Measurements from ENCODE around the gene ATAD2B. TPM values are rescaled to one million over a fixed set of nuclear protein-coding genes. Genes with fewer than 3 reads are reported as not detected.

ATAD2B gene
- total and polyA plus RNA-seq, 4 donors = 2.3 to 16.2 (median 11.5) TPM

DNA sequence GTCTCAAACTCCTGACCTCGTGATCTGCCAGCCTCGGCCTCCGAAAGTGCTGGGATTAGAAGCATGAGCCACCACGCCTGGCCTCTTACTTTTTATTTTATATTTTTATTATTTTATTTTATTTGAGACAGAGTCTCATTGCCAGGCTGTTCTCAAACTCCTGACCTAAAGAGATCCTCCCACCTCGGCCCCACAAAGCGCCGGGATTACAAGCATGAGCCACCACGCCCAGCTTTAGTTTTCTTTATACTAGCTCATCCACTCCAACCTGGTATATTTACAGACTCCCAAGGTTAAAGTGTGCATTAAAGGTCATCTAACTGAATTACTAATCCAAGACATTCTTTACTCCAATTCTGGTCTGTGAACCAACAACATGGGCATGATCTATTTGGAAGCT is 26.8 kb downstream of the ATAD2B start:
- WGBS = 91% methylated on average over 8 of the region's 8 CpGs
- TF ChIP-seq FOXA1 (IDR thresholded peaks at IDR 0.05) = no peak
- TF ChIP-seq FOXA2 (IDR thresholded peaks at IDR 0.05) = no peak
- TF ChIP-seq JUND (IDR thresholded peaks at IDR 0.05) = no peak
- TF ChIP-seq, protein P1, sequence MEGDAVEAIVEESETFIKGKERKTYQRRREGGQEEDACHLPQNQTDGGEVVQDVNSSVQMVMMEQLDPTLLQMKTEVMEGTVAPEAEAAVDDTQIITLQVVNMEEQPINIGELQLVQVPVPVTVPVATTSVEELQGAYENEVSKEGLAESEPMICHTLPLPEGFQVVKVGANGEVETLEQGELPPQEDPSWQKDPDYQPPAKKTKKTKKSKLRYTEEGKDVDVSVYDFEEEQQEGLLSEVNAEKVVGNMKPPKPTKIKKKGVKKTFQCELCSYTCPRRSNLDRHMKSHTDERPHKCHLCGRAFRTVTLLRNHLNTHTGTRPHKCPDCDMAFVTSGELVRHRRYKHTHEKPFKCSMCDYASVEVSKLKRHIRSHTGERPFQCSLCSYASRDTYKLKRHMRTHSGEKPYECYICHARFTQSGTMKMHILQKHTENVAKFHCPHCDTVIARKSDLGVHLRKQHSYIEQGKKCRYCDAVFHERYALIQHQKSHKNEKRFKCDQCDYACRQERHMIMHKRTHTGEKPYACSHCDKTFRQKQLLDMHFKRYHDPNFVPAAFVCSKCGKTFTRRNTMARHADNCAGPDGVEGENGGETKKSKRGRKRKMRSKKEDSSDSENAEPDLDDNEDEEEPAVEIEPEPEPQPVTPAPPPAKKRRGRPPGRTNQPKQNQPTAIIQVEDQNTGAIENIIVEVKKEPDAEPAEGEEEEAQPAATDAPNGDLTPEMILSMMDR (IDR thresholded peaks at IDR 0.05; ENCODE audit: low read depth, low read length, missing input control) = no peak
- TF ChIP-seq, protein P2, sequence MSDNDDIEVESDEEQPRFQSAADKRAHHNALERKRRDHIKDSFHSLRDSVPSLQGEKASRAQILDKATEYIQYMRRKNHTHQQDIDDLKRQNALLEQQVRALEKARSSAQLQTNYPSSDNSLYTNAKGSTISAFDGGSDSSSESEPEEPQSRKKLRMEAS (IDR thresholded peaks at IDR 0.05) = no peak
- no peak for TF ChIP-seq EGR1 (IDR thresholded peaks at IDR 0.05; ENCODE audit: low read depth in 2 of 2)
- TF ChIP-seq SP1 (IDR thresholded peaks at IDR 0.05) = no peak
- Histone ChIP-seq H3K4me1 (ENCODE audit: control insufficient read depth in 4 of 4, insufficient read depth in 4 of 4, low read length in 3 of 4) (peaks cover 2 to 10% (median 4%) of the 10 kb centered on the region in 4 donors), H3K27me3 (ENCODE audit: control insufficient read depth in 4 of 4, insufficient read depth in 4 of 4, low read length in 3 of 4) (no peaks in the 10 kb centered on the region), H3K9ac (ENCODE audit: low read depth in 1 of 2, low read length in 2 of 2) (no peak overlapping the region), H3K27ac (ENCODE audit: low read depth in 1 of 2, low read length in 2 of 2) (no peak overlapping the region), H3K9me3 (ENCODE audit: control insufficient read depth in 4 of 4, low read length in 3 of 4) (no peaks in the 10 kb centered on the region), H3K4me3 (ENCODE audit: low read depth in 1 of 3, low read length in 3 of 3) (no peak overlapping the region), H3K36me3 (ENCODE audit: control insufficient read depth in 4 of 4, insufficient read depth in 3 of 4, low read depth in 1 of 4, low read length in 3 of 4) (no peaks in the 10 kb centered on the region)
- no peak for DNase-seq (ENCODE audit: low spot score)

GRCh38 chr2:23871206-23871605 is 55.7 kb downstream of the ATAD2B start:
- Histone ChIP-seq H3K27ac (ENCODE audit: low read depth in 1 of 2, low read length in 2 of 2) (no peak overlapping the region), H3K36me3 (ENCODE audit: control insufficient read depth in 4 of 4, insufficient read depth in 3 of 4, low read depth in 1 of 4, low read length in 3 of 4) (peaks cover 4 to 34% (median 25%) of the 10 kb centered on the region in 4 donors)
- 97% methylated on average over 7 of the region's 7 CpGs for WGBS

DNA sequence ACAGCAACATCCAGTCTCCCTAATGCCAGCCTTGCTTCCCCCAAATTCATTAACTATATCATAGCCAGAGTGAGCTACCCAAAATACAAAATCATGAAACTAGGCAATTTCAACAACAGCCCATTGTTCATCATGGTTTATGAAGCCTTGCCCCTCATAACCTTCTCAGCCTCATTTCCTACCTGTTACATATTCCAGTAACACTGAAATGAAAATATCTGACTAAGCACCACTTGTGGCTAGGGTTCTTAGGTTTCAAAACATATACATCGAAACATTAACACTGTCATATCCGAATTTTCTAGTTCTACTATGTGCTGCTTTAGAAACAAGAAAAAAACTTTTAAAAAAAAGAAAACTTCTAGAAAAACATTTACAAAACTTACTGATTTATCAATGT is 59.5 kb downstream of the ATAD2B start:
- H3K36me3 ChIP-seq (ENCODE audit: control insufficient read depth in 4 of 4, insufficient read depth in 3 of 4, low read depth in 1 of 4, low read length in 3 of 4) = peaks cover 9 to 27% (median 18%) of the 10 kb centered on the region in 4 donors
- no peaks in the 10 kb centered on the region for H3K4me1 ChIP-seq (ENCODE audit: control insufficient read depth in 4 of 4, insufficient read depth in 4 of 4, low read length in 3 of 4)
- TF ChIP-seq GABPA (IDR thresholded peaks at IDR 0.05 in 1 of 2, conservative IDR thresholded peaks at IDR 0.05 in 1 of 2) (no peak), JUND (IDR thresholded peaks at IDR 0.05) (no peak), HNF4G (IDR thresholded peaks at IDR 0.05) (no peak), SP1 (IDR thresholded peaks at IDR 0.05) (no peak), YY1 (IDR thresholded peaks at IDR 0.05) (no peak), FOXA2 (IDR thresholded peaks at IDR 0.05) (no peak), EGR1 (IDR thresholded peaks at IDR 0.05; ENCODE audit: low read depth in 2 of 2) (no peak)
- TF ChIP-seq, protein P2 (IDR thresholded peaks at IDR 0.05) = no peak
- H3K27ac ChIP-seq (ENCODE audit: low read depth in 1 of 2, low read length in 2 of 2) = no peak overlapping the region
- WGBS = 96% methylated on average over 2 of the region's 2 CpGs
- DNase-seq (ENCODE audit: low spot score) = no peak
- H3K9me3 ChIP-seq (ENCODE audit: control insufficient read depth in 4 of 4, low read length in 3 of 4) = no peaks in the 10 kb centered on the region
- H3K27me3 ChIP-seq (ENCODE audit: control insufficient read depth in 4 of 4, insufficient read depth in 4 of 4, low read length in 3 of 4) = no peaks in the 10 kb centered on the region
- H3K9ac ChIP-seq (ENCODE audit: low read depth in 1 of 2, low read length in 2 of 2) = no peak overlapping the region
- no peak overlapping the region for H3K4me3 ChIP-seq (ENCODE audit: low read depth in 1 of 3, low read length in 3 of 3)

More at GRCh38 chr2:23871206-23871605, 55.7 kb downstream of the ATAD2B start:
- DNase-seq (ENCODE audit: low spot score) = no peak
- Histone ChIP-seq H3K9me3 (ENCODE audit: control insufficient read depth in 4 of 4, low read length in 3 of 4) (no peaks in the 10 kb centered on the region), H3K27me3 (ENCODE audit: control insufficient read depth in 4 of 4, insufficient read depth in 4 of 4, low read length in 3 of 4) (no peaks in the 10 kb centered on the region), H3K9ac (ENCODE audit: low read depth in 1 of 2, low read length in 2 of 2) (no peak overlapping the region), H3K4me3 (ENCODE audit: low read depth in 1 of 3, low read length in 3 of 3) (no peak overlapping the region), H3K4me1 (ENCODE audit: control insufficient read depth in 4 of 4, insufficient read depth in 4 of 4, low read length in 3 of 4) (no peaks in the 10 kb centered on the region)
- TF ChIP-seq JUND (IDR thresholded peaks at IDR 0.05) = no peak
